NB4 (cell line): Measurements from ENCODE around the gene ANO5.

Experiments used
- DNase-seq: peaks from one replicate; pipeline ENCODE4 v3.0.0; 2010; ENCODE audit warnings: low read depth
- H3K4me3 ChIP-seq: one replicate; pipeline ENCODE4 v1.5.1; 2011; ENCODE audit warnings: mild to moderate bottlenecking, low read depth, low read length, moderate library complexity
- CTCF ChIP-seq: IDR thresholded peaks from one replicate; pipeline ENCODE4 v1.5.1; 2012; ENCODE audit warnings: low read depth, low read length
- MAX ChIP-seq: IDR thresholded peaks from 2 replicates; pipeline ENCODE4 v1.6.1; 2011; ENCODE audit warnings: low read depth, low read length
- MYC ChIP-seq: IDR thresholded peaks from 2 replicates; pipeline ENCODE4 v1.6.1; 2011; ENCODE audit warnings: low read depth, low read length
- POLR2A ChIP-seq: IDR thresholded peaks from 2 replicates; pipeline ENCODE4 v1.6.1; 2011; ENCODE audit warnings: mild to moderate bottlenecking; ENCODE audit not compliant: insufficient read length; ENCODE audit errors: extremely low read depth

The ANO5 gene

DNA sequence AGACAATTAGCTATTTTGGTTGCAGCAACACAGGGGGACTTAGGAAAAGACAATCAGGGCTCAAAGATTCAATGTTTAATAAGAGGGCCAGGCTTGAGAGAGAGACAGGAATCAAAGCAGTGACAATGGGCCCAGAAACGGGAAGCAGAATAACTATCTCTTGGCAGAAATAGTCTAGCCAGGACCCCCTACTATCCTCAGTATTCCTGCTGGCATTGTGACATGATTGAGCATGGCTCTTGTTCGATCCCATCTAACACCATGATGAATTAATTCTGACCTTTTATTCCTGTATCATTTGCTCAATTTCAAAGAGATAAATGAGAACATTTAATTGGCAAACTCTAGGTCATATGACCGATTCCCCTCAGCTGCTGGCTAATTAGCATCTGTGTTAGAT, 12.8 kb upstream of the ANO5 start:
- no peak for DNase-seq
- TF ChIP-seq MAX (no peak), POLR2A (no peak), MYC (no peak), CTCF (no peak)
- no peak overlapping the region for H3K4me3 ChIP-seq

- no peak for TF ChIP-seq POLR2A
- no peak for TF ChIP-seq MAX
- TF ChIP-seq MYC: no peak
- TF ChIP-seq CTCF: no peak
Observed at GRCh38 chr11:22189660-22190059, 3.2 kb upstream of the ANO5 start.

DNA sequence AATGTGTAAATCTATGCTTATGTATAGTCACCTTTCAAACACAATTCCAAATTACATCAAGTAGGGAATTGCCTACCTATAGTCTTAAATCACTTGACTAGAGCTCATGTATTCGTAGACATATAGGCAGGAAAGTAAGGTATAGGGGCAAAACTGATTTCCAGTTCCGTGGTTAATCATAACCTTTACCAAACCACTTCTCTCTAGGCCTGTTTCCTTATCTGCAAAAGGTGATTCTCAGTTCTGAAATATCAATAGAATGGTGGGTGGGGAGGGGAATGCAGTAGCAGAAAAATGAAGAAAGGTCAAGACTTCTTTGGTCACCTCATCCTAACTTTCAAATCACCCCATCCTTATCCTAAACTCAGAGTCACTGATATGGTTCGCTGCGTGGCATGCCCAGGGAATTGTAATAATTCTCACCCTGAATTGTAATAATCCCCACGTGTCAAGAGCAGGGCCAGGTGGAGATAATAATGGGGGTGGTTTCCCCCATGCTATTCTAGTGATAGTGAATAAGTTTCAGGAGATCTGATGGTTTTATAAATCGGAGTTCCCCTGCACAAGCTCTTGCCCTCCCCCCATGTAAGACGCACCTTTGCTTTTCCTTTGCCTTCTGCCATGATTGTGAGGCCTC, 1.9 kb upstream of the ANO5 start:
- TF ChIP-seq MYC (no peak), MAX (no peak), CTCF (no peak), POLR2A (no peak)
- DNase-seq: no peak
- H3K4me3 ChIP-seq: no peak overlapping the region

More at GRCh38 chr11:22189660-22190059, 3.2 kb upstream of the ANO5 start:
- H3K4me3 ChIP-seq: no peak overlapping the region
- DNase-seq: no peak

DNA sequence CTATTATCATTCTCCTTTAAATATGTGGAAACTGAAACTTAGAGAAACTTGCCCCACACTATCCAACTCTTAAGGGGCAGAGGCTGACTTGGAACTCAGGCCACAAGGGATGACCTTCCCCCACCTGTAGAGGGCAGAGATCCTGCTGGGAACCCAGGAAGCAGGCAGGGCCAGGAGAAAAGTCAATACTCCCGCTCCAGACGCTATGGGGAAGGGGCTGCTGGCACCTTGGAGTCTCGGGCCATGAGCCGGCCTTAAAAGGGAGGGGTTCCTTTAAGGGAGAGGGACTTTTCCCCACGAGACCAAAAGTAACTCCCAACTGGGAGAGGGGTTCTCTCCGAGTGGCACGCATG, 620 bp upstream of the ANO5 start:
- TF ChIP-seq MAX (no peak), MYC (no peak), CTCF (no peak), POLR2A (no peak)
- H3K4me3 ChIP-seq: no peak overlapping the region
- no peak for DNase-seq

- TF ChIP-seq MYC: no peak
- TF ChIP-seq CTCF: no peak
- TF ChIP-seq POLR2A: no peak
- TF ChIP-seq MAX: no peak
- no peak overlapping the region for H3K4me3 ChIP-seq
- DNase-seq: no peak
Observed at GRCh38 chr11:22193348-22194051, 615 bp downstream of the ANO5 start.
